ENCODE results near the gene ERICH3. TPM values are rescaled to one million over a fixed set of nuclear protein-coding genes. Genes with fewer than 3 reads are reported as not detected.

The ERICH3 gene
- total RNA-seq, 1 donor: not detected

DNA sequence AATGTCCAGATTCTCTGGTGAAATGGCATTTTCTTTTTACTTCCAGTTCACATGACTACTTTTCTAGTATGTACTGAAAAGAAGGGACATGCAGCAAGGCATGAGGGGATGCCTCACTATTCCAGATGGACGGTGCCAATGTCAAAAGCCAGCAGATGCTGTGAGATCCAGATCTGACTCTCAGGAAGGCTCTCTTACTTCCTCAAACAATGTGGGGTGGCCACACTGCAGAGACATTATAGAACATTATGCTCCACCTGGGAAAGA is 41.6 kb upstream of the ERICH3 start:
- DNase-seq (ENCODE audit: insufficient read length, low spot score, missing footprints): no peak
- no peaks in the 10 kb centered on the region for H3K4me1 ChIP-seq (ENCODE audit: insufficient read depth, low read length)
- H2AFZ ChIP-seq (ENCODE audit: low read length): no peak overlapping the region
- H3K4me2 ChIP-seq (ENCODE audit: insufficient read depth, low read length): no peak overlapping the region
- no peaks in the 10 kb centered on the region for H3K9me3 ChIP-seq (ENCODE audit: low read depth, low read length)
- TF ChIP-seq, protein P1, sequence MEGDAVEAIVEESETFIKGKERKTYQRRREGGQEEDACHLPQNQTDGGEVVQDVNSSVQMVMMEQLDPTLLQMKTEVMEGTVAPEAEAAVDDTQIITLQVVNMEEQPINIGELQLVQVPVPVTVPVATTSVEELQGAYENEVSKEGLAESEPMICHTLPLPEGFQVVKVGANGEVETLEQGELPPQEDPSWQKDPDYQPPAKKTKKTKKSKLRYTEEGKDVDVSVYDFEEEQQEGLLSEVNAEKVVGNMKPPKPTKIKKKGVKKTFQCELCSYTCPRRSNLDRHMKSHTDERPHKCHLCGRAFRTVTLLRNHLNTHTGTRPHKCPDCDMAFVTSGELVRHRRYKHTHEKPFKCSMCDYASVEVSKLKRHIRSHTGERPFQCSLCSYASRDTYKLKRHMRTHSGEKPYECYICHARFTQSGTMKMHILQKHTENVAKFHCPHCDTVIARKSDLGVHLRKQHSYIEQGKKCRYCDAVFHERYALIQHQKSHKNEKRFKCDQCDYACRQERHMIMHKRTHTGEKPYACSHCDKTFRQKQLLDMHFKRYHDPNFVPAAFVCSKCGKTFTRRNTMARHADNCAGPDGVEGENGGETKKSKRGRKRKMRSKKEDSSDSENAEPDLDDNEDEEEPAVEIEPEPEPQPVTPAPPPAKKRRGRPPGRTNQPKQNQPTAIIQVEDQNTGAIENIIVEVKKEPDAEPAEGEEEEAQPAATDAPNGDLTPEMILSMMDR (IDR thresholded peaks at IDR 0.05; ENCODE audit: extremely low read depth, low read depth, low read length): no peak
- peaks cover 28% of the 10 kb centered on the region for H3K36me3 ChIP-seq (ENCODE audit: insufficient read depth, low read length)
- H3K27me3 ChIP-seq (ENCODE audit: insufficient read depth, low read length): no peaks in the 10 kb centered on the region
- no peak overlapping the region for H3K27ac ChIP-seq (ENCODE audit: low read depth, low read length)
- no peaks in the 10 kb centered on the region for H3K79me2 ChIP-seq (ENCODE audit: insufficient read depth, low read length)
- H3K4me3 ChIP-seq (ENCODE audit: insufficient read depth, low read length): no peak overlapping the region
- H4K20me1 ChIP-seq (ENCODE audit: insufficient read depth, low read length): no peaks in the 10 kb centered on the region

GRCh38 chr1:74714429-74715235 is 41.0 kb upstream of the ERICH3 start:
- no peak for DNase-seq (ENCODE audit: insufficient read length, low spot score, missing footprints)
- Histone ChIP-seq H3K27ac (ENCODE audit: low read depth, low read length) (no peak overlapping the region), H3K79me2 (ENCODE audit: insufficient read depth, low read length) (no peaks in the 10 kb centered on the region), H3K36me3 (ENCODE audit: insufficient read depth, low read length) (peaks cover 23% of the 10 kb centered on the region), H3K27me3 (ENCODE audit: insufficient read depth, low read length) (no peaks in the 10 kb centered on the region), H3K4me2 (ENCODE audit: insufficient read depth, low read length) (no peak overlapping the region), H3K9me3 (ENCODE audit: low read depth, low read length) (no peaks in the 10 kb centered on the region), H3K4me1 (ENCODE audit: insufficient read depth, low read length) (no peaks in the 10 kb centered on the region), H2AFZ (ENCODE audit: low read length) (no peak overlapping the region), H4K20me1 (ENCODE audit: insufficient read depth, low read length) (no peaks in the 10 kb centered on the region), H3K4me3 (ENCODE audit: insufficient read depth, low read length) (no peak overlapping the region)
- TF ChIP-seq, protein P1 (IDR thresholded peaks at IDR 0.05; ENCODE audit: extremely low read depth, low read depth, low read length): no peak

DNA sequence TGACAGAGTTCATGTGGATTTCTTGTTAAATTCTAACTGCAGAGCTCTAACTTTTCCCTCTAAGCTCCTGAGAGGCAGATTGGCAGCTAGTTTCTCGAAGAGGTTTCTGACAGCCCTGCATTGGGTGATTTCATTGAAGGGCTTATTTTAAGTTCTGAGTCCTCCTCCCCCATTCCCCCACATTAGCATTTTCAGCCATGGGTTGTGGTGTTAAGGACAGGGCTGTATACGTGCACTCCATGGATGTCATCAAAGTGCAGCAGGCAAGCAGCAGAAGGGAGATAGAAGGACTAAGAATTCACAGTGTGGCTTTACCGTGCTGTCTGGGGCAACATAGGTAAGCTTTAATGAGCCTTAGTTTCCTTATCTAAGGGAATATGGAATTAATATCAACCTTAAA is 40.3 kb upstream of the ERICH3 start:
- no peak overlapping the region for H3K4me2 ChIP-seq (ENCODE audit: insufficient read depth, low read length)
- H3K4me3 ChIP-seq (ENCODE audit: insufficient read depth, low read length): no peak overlapping the region
- no peaks in the 10 kb centered on the region for H3K9me3 ChIP-seq (ENCODE audit: low read depth, low read length)
- TF ChIP-seq, protein P1 (IDR thresholded peaks at IDR 0.05; ENCODE audit: extremely low read depth, low read depth, low read length): no peak
- H3K27me3 ChIP-seq (ENCODE audit: insufficient read depth, low read length): no peaks in the 10 kb centered on the region
- no peaks in the 10 kb centered on the region for H4K20me1 ChIP-seq (ENCODE audit: insufficient read depth, low read length)
- no peak for DNase-seq (ENCODE audit: insufficient read length, low spot score, missing footprints)
- no peak overlapping the region for H3K27ac ChIP-seq (ENCODE audit: low read depth, low read length)
- no peak overlapping the region for H2AFZ ChIP-seq (ENCODE audit: low read length)
- H3K36me3 ChIP-seq (ENCODE audit: insufficient read depth, low read length): peaks cover 19% of the 10 kb centered on the region
- no peaks in the 10 kb centered on the region for H3K79me2 ChIP-seq (ENCODE audit: insufficient read depth, low read length)
- H3K4me1 ChIP-seq (ENCODE audit: insufficient read depth, low read length): no peaks in the 10 kb centered on the region

- TF ChIP-seq, protein P1 (IDR thresholded peaks at IDR 0.05; ENCODE audit: extremely low read depth, low read depth, low read length): no peak
- Histone ChIP-seq H3K4me1 (ENCODE audit: insufficient read depth, low read length) (no peaks in the 10 kb centered on the region), H3K27ac (ENCODE audit: low read depth, low read length) (no peak overlapping the region), H3K4me3 (ENCODE audit: insufficient read depth, low read length) (no peak overlapping the region), H3K79me2 (ENCODE audit: insufficient read depth, low read length) (no peaks in the 10 kb centered on the region), H2AFZ (ENCODE audit: low read length) (no peak overlapping the region), H3K27me3 (ENCODE audit: insufficient read depth, low read length) (no peaks in the 10 kb centered on the region), H3K4me2 (ENCODE audit: insufficient read depth, low read length) (no peak overlapping the region), H4K20me1 (ENCODE audit: insufficient read depth, low read length) (no peaks in the 10 kb centered on the region), H3K36me3 (ENCODE audit: insufficient read depth, low read length) (peaks cover 14% of the 10 kb centered on the region), H3K9me3 (ENCODE audit: low read depth, low read length) (no peaks in the 10 kb centered on the region)
- no peak for DNase-seq (ENCODE audit: insufficient read length, low spot score, missing footprints)
These were observed 39.3 kb upstream of the ERICH3 start for GRCh38 chr1:74712881-74713280.

All from osteoblast (primary cell).